Parathyroid adenoma (tissue), 2 donors: ENCODE data around the gene TEAD4.

Source experiments
- H2AFZ ChIP-seq: fragments of 300-600 bp; sonication (generic); one replicate; pipeline ENCODE4 v1.7.0; 2017; ENCODE audit warnings: antibody characterized with exemption, mild to moderate bottlenecking
- H3K27ac ChIP-seq: fragments of 300-600 bp; sonication (generic); one replicate; pipeline ENCODE4 v1.7.0; 2017
- H3K27me3 ChIP-seq: fragments of 300-600 bp; sonication (generic); one replicate; pipeline ENCODE4 v1.7.0; 2017; ENCODE audit warnings: low read length; ENCODE audit not compliant: control insufficient read depth, insufficient read depth
- H3K36me3 ChIP-seq: fragments of 300-600 bp; sonication (generic); one replicate; pipeline ENCODE4 v1.7.0; 2017; ENCODE audit warnings: low read length; ENCODE audit not compliant: control insufficient read depth, insufficient read depth
- H3K4me1 ChIP-seq: fragments of 300-600 bp; sonication (generic); one replicate; pipeline ENCODE4 v1.7.0; 2017; ENCODE audit warnings: control low read depth
- H3K4me2 ChIP-seq: fragments of 300-600 bp; sonication (generic); one replicate; pipeline ENCODE4 v1.7.0; 2017; ENCODE audit warnings: low read length
- H3K4me3 ChIP-seq: fragments of 300-600 bp; sonication (generic); one replicate; pipeline ENCODE4 v1.7.0; 2017; ENCODE audit warnings: low read depth, low read length
- H3K79me2 ChIP-seq: fragments of 300-600 bp; sonication (generic); one replicate; pipeline ENCODE4 v1.7.0; 2017; ENCODE audit warnings: control low read depth
- H3K9ac ChIP-seq: fragments of 300-600 bp; sonication (generic); one replicate; pipeline ENCODE4 v1.7.0; 2017; ENCODE audit warnings: mild to moderate bottlenecking
- H3K9me3 ChIP-seq: fragments of 300-600 bp; sonication (generic); one replicate; pipeline ENCODE4 v1.7.0; 2017; ENCODE audit warnings: low read length; ENCODE audit not compliant: control insufficient read depth
- TF ChIP-seq, protein P1 (sequence below): fragments of 300-600 bp; sonication (generic); IDR thresholded peaks from one replicate; pipeline ENCODE4 v1.7.0; 2017; ENCODE audit warnings: antibody characterized with exemption, mild to moderate bottlenecking
- donor health status: primary hyperparathyroidism.

Gene TEAD4

DNA sequence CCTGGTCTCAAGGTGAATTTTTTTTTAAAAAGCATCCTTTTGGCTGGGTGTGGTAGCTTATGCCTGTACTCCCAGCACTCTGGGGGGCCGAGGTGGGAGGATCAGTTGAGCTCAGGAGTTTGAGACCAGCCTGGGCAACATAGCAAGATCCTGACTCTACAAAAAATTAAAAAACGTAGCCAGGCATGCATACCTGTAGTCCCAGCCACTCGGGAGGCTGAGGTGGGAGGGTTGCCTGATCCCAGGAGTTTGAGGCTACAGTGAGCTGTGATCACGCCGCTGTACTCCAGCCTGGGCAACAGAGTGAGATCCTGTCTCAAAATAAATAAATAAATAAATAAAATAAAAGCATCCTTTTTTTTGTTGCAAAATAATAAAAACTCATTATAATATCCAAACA lies 130.4 kb downstream of the TEAD4 start:
- TF ChIP-seq, protein P1, sequence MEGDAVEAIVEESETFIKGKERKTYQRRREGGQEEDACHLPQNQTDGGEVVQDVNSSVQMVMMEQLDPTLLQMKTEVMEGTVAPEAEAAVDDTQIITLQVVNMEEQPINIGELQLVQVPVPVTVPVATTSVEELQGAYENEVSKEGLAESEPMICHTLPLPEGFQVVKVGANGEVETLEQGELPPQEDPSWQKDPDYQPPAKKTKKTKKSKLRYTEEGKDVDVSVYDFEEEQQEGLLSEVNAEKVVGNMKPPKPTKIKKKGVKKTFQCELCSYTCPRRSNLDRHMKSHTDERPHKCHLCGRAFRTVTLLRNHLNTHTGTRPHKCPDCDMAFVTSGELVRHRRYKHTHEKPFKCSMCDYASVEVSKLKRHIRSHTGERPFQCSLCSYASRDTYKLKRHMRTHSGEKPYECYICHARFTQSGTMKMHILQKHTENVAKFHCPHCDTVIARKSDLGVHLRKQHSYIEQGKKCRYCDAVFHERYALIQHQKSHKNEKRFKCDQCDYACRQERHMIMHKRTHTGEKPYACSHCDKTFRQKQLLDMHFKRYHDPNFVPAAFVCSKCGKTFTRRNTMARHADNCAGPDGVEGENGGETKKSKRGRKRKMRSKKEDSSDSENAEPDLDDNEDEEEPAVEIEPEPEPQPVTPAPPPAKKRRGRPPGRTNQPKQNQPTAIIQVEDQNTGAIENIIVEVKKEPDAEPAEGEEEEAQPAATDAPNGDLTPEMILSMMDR: no peak
- Histone ChIP-seq H3K4me1 (peaks cover 14% of the 10 kb centered on the region), H3K27me3 (no peaks in the 10 kb centered on the region), H3K79me2 (peaks cover 4% of the 10 kb centered on the region), H3K36me3 (no peaks in the 10 kb centered on the region), H2AFZ (no peak overlapping the region), H3K27ac (no peak overlapping the region), H3K9ac (no peak overlapping the region), H3K4me3 (no peak overlapping the region), H3K4me2 (no peak overlapping the region), H3K9me3 (no peaks in the 10 kb centered on the region)
